Keratinocyte (primary cell): ENCODE data around the gene OR6C4. TPM values are rescaled to one million over a fixed set of nuclear protein-coding genes. Genes with fewer than 3 reads are reported as not detected.
"Not testable (repeated sequence)": the region's sequence is repeated elsewhere in the genome, so short reads cannot be mapped to it uniquely, and the experiment has no call there.

Experiments
- DNase-seq: peaks from one replicate; pipeline ENCODE4 v3.0.0-alpha.2; 2011; ENCODE audit warnings: low read depth, missing footprints, low spot score
- FAIRE-seq: peaks from 2 replicates; lab custom pipeline; 2011; peaks lifted over from hg19 to GRCh38; lab: Jason Lieb, UNC
- H2AFZ ChIP-seq: 2 replicates; pipeline ENCODE4 v1.6.0; 2012; ENCODE audit warnings: low read length, control low read depth, inconsistent platforms; ENCODE audit not compliant: control insufficient read depth
- H3K27ac ChIP-seq: 2 replicates; pipeline ENCODE4 v1.5.1; 2011; ENCODE audit warnings: low read length; ENCODE audit not compliant: control insufficient read depth, insufficient read depth
- H3K27me3 ChIP-seq: 3 replicates; pipeline ENCODE4 v1.6.0; 2011; ENCODE audit warnings: low read length; ENCODE audit not compliant: control insufficient read depth, insufficient read depth; ENCODE audit errors: extremely low read depth
- H3K36me3 ChIP-seq, 2 experiments: 2 replicates in 1 of 2; 3 replicates in 1 of 2; pipeline ENCODE4 v1.5.1; 2011; ENCODE audit warnings: low read length in 2 of 2, mild to moderate bottlenecking in 1 of 2; ENCODE audit not compliant: control insufficient read depth in 2 of 2, insufficient read depth in 2 of 2; ENCODE audit errors: extremely low read depth in 1 of 2
- H3K4me1 ChIP-seq: 3 replicates; pipeline ENCODE4 v1.5.1; 2011; ENCODE audit warnings: low read length; ENCODE audit not compliant: control insufficient read depth, insufficient read depth; ENCODE audit errors: extremely low read depth
- H3K4me2 ChIP-seq: 3 replicates; pipeline ENCODE4 v1.6.0; 2011; ENCODE audit warnings: low read depth, low read length; ENCODE audit not compliant: control insufficient read depth, insufficient read depth; ENCODE audit errors: extremely low read depth
- H3K4me3 ChIP-seq, 3 experiments: fragments of 200-600 bp in 1 of 3; sonication (generic) in 1 of 3; 2 replicates in 2 of 3; 3 replicates in 1 of 3; pipeline ENCODE4 v1.5.1; 2011 to 2016; ENCODE audit warnings: low read length in 3 of 3, mild to moderate bottlenecking in 3 of 3, control low read depth in 2 of 3, inconsistent platforms in 1 of 3, low read depth in 1 of 3, mixed read lengths in 1 of 3, mixed run types in 1 of 3, moderate library complexity in 1 of 3; ENCODE audit not compliant: control insufficient read depth in 2 of 3, insufficient read depth in 2 of 3; ENCODE audit errors: extremely low read depth in 1 of 3
- H3K79me2 ChIP-seq: 2 replicates; pipeline ENCODE4 v1.6.0; 2012; ENCODE audit warnings: low read length; ENCODE audit not compliant: control insufficient read depth, insufficient read depth
- H3K9ac ChIP-seq: 3 replicates; pipeline ENCODE4 v1.6.0; 2011; ENCODE audit warnings: low read length; ENCODE audit not compliant: control insufficient read depth, insufficient read depth; ENCODE audit errors: extremely low read depth
- H3K9me1 ChIP-seq: 3 replicates; pipeline ENCODE4 v1.6.0; 2011; ENCODE audit warnings: low read length; ENCODE audit not compliant: control insufficient read depth, insufficient read depth; ENCODE audit errors: extremely low read depth
- H3K9me3 ChIP-seq: 2 replicates; pipeline ENCODE4 v1.5.1; 2012; ENCODE audit warnings: low read depth, low read length; ENCODE audit not compliant: control insufficient read depth
- H4K20me1 ChIP-seq: 3 replicates; pipeline ENCODE4 v1.6.0; 2011; ENCODE audit warnings: low read length; ENCODE audit not compliant: control insufficient read depth, insufficient read depth; ENCODE audit errors: extremely low read depth
- EZH2 ChIP-seq: IDR thresholded peaks from one replicate; pipeline ENCODE4 v1.6.1; 2012; ENCODE audit warnings: inconsistent platforms, mild to moderate bottlenecking, low read length, moderate library complexity
- dilution Hi-C: fragments of 300-500 bp; cut with MboI; formaldehyde crosslinking; loops from one replicate; pipeline ENCODE4 v1.7.0; 2020; ENCODE audit warnings: low sequenced_read_pairs; ENCODE audit not compliant: extremely low pct_ligation_motif_present
- polyA plus RNA-seq, 5 experiments: library from polyadenylated mRNA; depleted of rRNA in 3 of 5; stranded (reverse) in 3 of 5; stranded (forward) in 1 of 5; unstranded in 1 of 5; fragments of >200 nt; gene quantifications; 1 replicate in 1 of 5; 2 replicates in 3 of 5; 3 replicates in 1 of 5; pipeline versions ENCODE4 v1.2.1 to v1.2.3, GENCODE V29; 2011 to 2012; ENCODE audit warnings: missing spikeins in 2 of 5, low read depth in 1 of 5, low replicate concordance in 1 of 5
- TF ChIP-seq, protein P1 (sequence below), 3 experiments: IDR thresholded peaks in 1 of 3; conservative IDR thresholded peaks in 1 of 3; optimal IDR thresholded peaks in 1 of 3; 2 replicates in 2 of 3; 3 replicates in 1 of 3; pipeline versions ENCODE3 to v1.5.1; 2011; ENCODE audit warnings: low read length in 3 of 3, mild to moderate bottlenecking in 3 of 3, moderate library complexity in 2 of 3, control low read depth in 1 of 3, inconsistent platforms in 1 of 3; ENCODE audit not compliant: insufficient read depth in 2 of 3; ENCODE audit errors: extremely low read depth in 1 of 3

The OR6C4 gene
- polyA plus RNA-seq, 1 donor (not counting 4 experiments of a cell fraction or from before 2014, with no cell fraction given) = not detected

DNA sequence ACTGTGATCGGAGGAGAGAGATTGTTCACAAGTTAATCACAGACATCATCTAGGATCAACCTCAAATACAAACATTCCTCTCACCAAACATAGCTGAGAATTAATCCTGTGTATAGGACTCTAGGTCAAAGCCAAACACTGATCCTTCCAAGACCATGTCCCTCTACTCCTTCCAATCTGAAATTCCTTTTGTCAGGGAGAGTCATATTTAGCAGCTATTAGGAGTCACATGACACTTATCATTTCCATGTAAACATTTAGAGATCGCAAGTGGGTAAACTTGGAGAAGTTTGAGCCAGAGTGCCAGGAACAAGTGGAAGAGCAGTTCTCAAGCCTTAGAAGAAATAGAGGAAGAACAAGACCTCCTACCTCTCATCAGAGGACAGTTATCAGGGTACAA, 36.4 kb downstream of the OR6C4 start:
- dilution Hi-C loops = no loop called here
- H4K20me1 ChIP-seq = no peaks in the 10 kb centered on the region
- FAIRE-seq (no peak), DNase-seq (no peak)
- H3K4me2 ChIP-seq = no peak overlapping the region
- no peak for TF ChIP-seq EZH2
- TF ChIP-seq, protein P1, sequence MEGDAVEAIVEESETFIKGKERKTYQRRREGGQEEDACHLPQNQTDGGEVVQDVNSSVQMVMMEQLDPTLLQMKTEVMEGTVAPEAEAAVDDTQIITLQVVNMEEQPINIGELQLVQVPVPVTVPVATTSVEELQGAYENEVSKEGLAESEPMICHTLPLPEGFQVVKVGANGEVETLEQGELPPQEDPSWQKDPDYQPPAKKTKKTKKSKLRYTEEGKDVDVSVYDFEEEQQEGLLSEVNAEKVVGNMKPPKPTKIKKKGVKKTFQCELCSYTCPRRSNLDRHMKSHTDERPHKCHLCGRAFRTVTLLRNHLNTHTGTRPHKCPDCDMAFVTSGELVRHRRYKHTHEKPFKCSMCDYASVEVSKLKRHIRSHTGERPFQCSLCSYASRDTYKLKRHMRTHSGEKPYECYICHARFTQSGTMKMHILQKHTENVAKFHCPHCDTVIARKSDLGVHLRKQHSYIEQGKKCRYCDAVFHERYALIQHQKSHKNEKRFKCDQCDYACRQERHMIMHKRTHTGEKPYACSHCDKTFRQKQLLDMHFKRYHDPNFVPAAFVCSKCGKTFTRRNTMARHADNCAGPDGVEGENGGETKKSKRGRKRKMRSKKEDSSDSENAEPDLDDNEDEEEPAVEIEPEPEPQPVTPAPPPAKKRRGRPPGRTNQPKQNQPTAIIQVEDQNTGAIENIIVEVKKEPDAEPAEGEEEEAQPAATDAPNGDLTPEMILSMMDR (optimal IDR thresholded peaks at IDR 0.05 in 1 of 3, IDR thresholded peaks at IDR 0.05 in 1 of 3, conservative IDR thresholded peaks at IDR 0.05 in 1 of 3; ENCODE audit: extremely low read depth in 1 of 3, insufficient read depth in 2 of 3, low read length in 3 of 3) = no peak
- H3K9ac ChIP-seq = no peak overlapping the region
- H3K36me3 ChIP-seq = no peaks in the 10 kb centered on the region
- no peaks in the 10 kb centered on the region for H3K9me1 ChIP-seq
- no peak overlapping the region for H3K27ac ChIP-seq
- H3K4me1 ChIP-seq = no peaks in the 10 kb centered on the region
- no peaks in the 10 kb centered on the region for H3K9me3 ChIP-seq
- H3K27me3 ChIP-seq = no peaks in the 10 kb centered on the region
- no peaks in the 10 kb centered on the region for H3K79me2 ChIP-seq
- H2AFZ ChIP-seq = no peak overlapping the region
- H3K4me3 ChIP-seq = no peak overlapping the region

DNA sequence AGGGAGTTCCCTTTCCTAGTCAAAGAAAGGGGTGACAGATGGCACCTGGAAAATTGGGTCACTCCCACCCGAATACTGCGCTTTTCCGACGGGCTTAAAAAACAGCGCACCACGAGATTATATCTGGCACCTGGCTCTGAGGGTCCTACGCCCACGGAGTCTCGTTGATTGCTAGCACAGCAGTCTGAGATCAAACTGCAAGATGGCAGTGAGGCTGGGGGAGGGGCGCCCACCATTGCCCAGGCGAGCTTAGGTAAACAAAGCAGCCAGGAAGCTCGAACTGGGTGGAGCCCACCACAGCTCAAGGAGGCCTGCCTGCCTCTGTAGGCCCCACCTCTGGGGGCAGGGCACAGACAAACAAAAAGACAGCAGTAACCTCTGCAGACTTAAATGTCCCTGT, 40.8 kb downstream of the OR6C4 start:
- DNase-seq, H3K36me3 ChIP-seq, H4K20me1 ChIP-seq, H3K9me1 ChIP-seq, H3K4me2 ChIP-seq, H3K4me1 ChIP-seq, H3K27me3 ChIP-seq, H3K4me3 ChIP-seq, H3K9ac ChIP-seq, H2AFZ ChIP-seq, H3K27ac ChIP-seq, H3K9me3 ChIP-seq, H3K79me2 ChIP-seq, dilution Hi-C loops, FAIRE-seq: not testable (repeated sequence)

Other genes with a start within 250 kb of the OR6C4 start
- not detected in 3 replicates for gene OR6C1, start 235.3 kb upstream of the OR6C4 start, polyA plus RNA-seq
- not detected in 3 replicates for gene OR6C3, start 218.9 kb upstream of the OR6C4 start, polyA plus RNA-seq
- gene OR6C75, start 186.6 kb upstream of the OR6C4 start, polyA plus RNA-seq = not detected in 3 replicates
- gene OR6C65, start 149.1 kb upstream of the OR6C4 start, polyA plus RNA-seq = not detected in 3 replicates
- gene OR6C76, start 123.3 kb upstream of the OR6C4 start, polyA plus RNA-seq = not detected in 3 replicates
- gene OR6C2, start 105.5 kb upstream of the OR6C4 start, polyA plus RNA-seq = not detected in 3 replicates
- gene OR6C70, start 79.5 kb upstream of the OR6C4 start, polyA plus RNA-seq = not detected in 3 replicates
- gene OR6C68, start 57.2 kb upstream of the OR6C4 start, polyA plus RNA-seq = not detected in 3 replicates
- not detected in 3 replicates for gene OR2AP1, start 22.9 kb downstream of the OR6C4 start, polyA plus RNA-seq
- not detected in 3 replicates for gene OR10P1, start 87.3 kb downstream of the OR6C4 start, polyA plus RNA-seq
- 0.04 to 0.19 TPM (median 0.07 TPM) in 3 replicates for gene ITGA7, start 158.3 kb downstream of the OR6C4 start, polyA plus RNA-seq
- gene BLOC1S1, start 166.4 kb downstream of the OR6C4 start, polyA plus RNA-seq = 53.1 to 68.2 TPM (median 62.5 TPM) in 3 replicates
- gene RDH5, start 170.8 kb downstream of the OR6C4 start, polyA plus RNA-seq = 0.67 to 1.2 TPM (median 0.77 TPM) in 3 replicates
- gene CD63, start 179.4 kb downstream of the OR6C4 start, polyA plus RNA-seq = 517 to 917 TPM (median 749 TPM) in 3 replicates
- 2.5 to 6.2 TPM (median 2.7 TPM) in 3 replicates for gene GDF11, start 193.5 kb downstream of the OR6C4 start, polyA plus RNA-seq